Dorsolateral prefrontal cortex (tissue), 118 donors: Measurements from ENCODE around the gene CNDP1. TPM values are rescaled to one million over a fixed set of nuclear protein-coding genes. Genes with fewer than 3 reads are reported as not detected.

ENCODE experiments used
- total RNA-seq, 120 experiments: library from RNA; stranded (reverse); gene quantifications; one replicate each; pipeline versions ENCODE4 v1.2.3 to v1.2.4, GENCODE V29; 2022

Gene CNDP1
- total RNA-seq, 120 experiments from 2014 or later, result 11.2 to 509 (median 107) TPM

Other genes starting within 250 kb of the CNDP1 start
- 10 to 100 TPM; 20.0 to 49.0 (median 31.9) TPM for gene CYB5A, start 242.5 kb upstream of the CNDP1 start, total RNA-seq
- gene C18orf63, start 218.7 kb upstream of the CNDP1 start, total RNA-seq, result under 1 TPM in 1 of 120 experiments, not detected in 119; 0.11 TPM
- 10 to 100 TPM in 76 of 120 experiments, 1 to 10 TPM in 44; 1.9 to 31.7 (median 11.6) TPM for gene DIPK1C, start 77.2 kb upstream of the CNDP1 start, total RNA-seq
- 100 to 1,000 TPM; 146 to 408 (median 218) TPM for gene CNDP2, start 38.1 kb upstream of the CNDP1 start, total RNA-seq
- 10 to 100 TPM; 15.2 to 27.4 (median 21.5) TPM for gene ZNF407, start 63.4 kb downstream of the CNDP1 start, total RNA-seq